Measurements from ENCODE around the gene SUPT3H. TPM values are rescaled to one million over a fixed set of nuclear protein-coding genes. Genes with fewer than 3 reads are reported as not detected.

SUPT3H gene
- total and polyA plus RNA-seq, 2 of the 13 experiments (the other 11 are each of a cell fraction or from before 2014, with no cell fraction given): 11.9 to 36.1 TPM

DNA sequence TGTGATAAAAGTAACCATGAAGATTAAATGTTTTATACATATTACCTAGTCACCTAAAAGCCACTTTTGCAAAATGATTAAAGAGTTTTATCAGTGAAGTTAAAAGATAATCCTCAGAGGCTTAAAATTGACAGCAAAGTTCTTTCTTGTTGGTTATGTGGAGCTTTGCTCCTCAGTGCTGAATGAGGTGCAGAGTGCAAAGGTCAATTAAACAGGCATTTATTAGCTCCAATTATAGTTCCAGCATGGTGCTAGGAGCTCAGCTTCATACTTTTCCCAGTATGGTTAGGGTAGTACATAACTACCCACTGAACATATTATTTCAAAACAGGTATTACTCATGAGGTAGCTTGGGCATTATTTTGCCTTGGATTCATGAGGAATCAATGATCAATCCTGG, 463.6 kb downstream of the SUPT3H start (continued):
- no peak for TF ChIP-seq JARID2 (CRISPR knock-in tag; IDR thresholded peaks at IDR 0.05; ENCODE audit: insufficient replicate concordance)
- no peak for TF ChIP-seq ZNF282 (IDR thresholded peaks at IDR 0.05; ENCODE audit: partially characterized antibody)

- no TSS peak for BruUV-seq (replicated peaks)
- no peaks in the 10 kb centered on the region for H3K27me3 ChIP-seq (ENCODE audit: control insufficient read depth in 1 of 2, insufficient read depth in 2 of 2, low read length in 2 of 2)
- H2AFZ ChIP-seq (ENCODE audit: low read length): no peak overlapping the region
- ChIA-PET CTCF (ENCODE audit: low intra/inter-chr PET ratio, low total read pairs) (no interaction called here), POLR2A (no interaction called here)
- no peak for TF ChIP-seq ARID3A (IDR thresholded peaks at IDR 0.05; ENCODE audit: low read depth, low read length)
- TF ChIP-seq, protein P1, sequence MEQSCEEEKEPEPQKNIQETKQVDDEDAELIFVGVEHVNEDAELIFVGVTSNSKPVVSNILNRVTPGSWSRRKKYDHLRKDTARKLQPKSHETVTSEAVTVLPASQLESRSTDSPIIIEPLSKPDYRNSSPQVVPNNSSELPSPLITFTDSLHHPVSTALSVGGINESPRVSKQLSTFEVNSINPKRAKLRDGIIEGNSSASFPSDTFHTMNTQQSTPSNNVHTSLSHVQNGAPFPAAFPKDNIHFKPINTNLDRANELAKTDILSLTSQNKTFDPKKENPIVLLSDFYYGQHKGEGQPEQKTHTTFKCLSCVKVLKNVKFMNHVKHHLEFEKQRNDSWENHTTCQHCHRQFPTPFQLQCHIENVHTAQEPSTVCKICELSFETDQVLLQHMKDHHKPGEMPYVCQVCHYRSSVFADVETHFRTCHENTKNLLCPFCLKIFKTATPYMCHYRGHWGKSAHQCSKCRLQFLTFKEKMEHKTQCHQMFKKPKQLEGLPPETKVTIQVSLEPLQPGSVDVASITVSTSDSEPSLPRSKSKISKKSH (CRISPR knock-in tag; IDR thresholded peaks at IDR 0.05; ENCODE audit: borderline replicate concordance): no peak
- TF ChIP-seq MYC (CRISPR knock-in tag; IDR thresholded peaks at IDR 0.05; ENCODE audit: borderline replicate concordance): no peak
- TF ChIP-seq POGZ (CRISPR knock-in tag; IDR thresholded peaks at IDR 0.05): no peak
- TF ChIP-seq ZKSCAN1 (IDR thresholded peaks at IDR 0.05; ENCODE audit: low read length): no peak
- TF ChIP-seq ZNF660 (CRISPR knock-in tag; IDR thresholded peaks at IDR 0.05; ENCODE audit: borderline replicate concordance, low read depth): no peak
- no peak for TF ChIP-seq CC2D1A (CRISPR knock-in tag; IDR thresholded peaks at IDR 0.05)
- TF ChIP-seq ZNF75D (CRISPR knock-in tag; IDR thresholded peaks at IDR 0.05; ENCODE audit: borderline replicate concordance): no peak
- TF ChIP-seq ZBTB8A (CRISPR knock-in tag; IDR thresholded peaks at IDR 0.05; ENCODE audit: borderline replicate concordance, low read depth): no peak
- TF ChIP-seq ZSCAN21 (CRISPR knock-in tag; IDR thresholded peaks at IDR 0.05; ENCODE audit: borderline replicate concordance): no peak
- TF ChIP-seq ZNF484 (CRISPR knock-in tag; IDR thresholded peaks at IDR 0.05; ENCODE audit: borderline replicate concordance, low read depth): no peak
- TF ChIP-seq ZNF3 (CRISPR knock-in tag; IDR thresholded peaks at IDR 0.05): no peak
- TF ChIP-seq, protein P2, sequence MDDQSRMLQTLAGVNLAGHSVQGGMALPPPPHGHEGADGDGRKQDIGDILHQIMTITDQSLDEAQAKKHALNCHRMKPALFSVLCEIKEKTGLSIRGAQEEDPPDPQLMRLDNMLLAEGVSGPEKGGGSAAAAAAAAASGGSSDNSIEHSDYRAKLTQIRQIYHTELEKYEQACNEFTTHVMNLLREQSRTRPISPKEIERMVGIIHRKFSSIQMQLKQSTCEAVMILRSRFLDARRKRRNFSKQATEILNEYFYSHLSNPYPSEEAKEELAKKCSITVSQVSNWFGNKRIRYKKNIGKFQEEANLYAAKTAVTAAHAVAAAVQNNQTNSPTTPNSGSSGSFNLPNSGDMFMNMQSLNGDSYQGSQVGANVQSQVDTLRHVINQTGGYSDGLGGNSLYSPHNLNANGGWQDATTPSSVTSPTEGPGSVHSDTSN (CRISPR knock-in tag; IDR thresholded peaks at IDR 0.05; ENCODE audit: borderline replicate concordance): no peak
- TF ChIP-seq TP53 (CRISPR knock-in tag; conservative IDR thresholded peaks at IDR 0.05): no peak
- FAIRE-seq: no peak
- H3K4me3 ChIP-seq (replicated peaks in 1 of 3; ENCODE audit: insufficient read depth in 1 of 3, low read depth in 2 of 3, low read length in 3 of 3): no peak overlapping the region
- H3K27ac ChIP-seq (ENCODE audit: extremely low read length, insufficient read depth, low read length): no peak overlapping the region
- WGBS (ENCODE audit: low lambda C conversion rate): 82% methylated on average over 2 of the region's 2 CpGs
- H3K9me3 ChIP-seq (ENCODE audit: low read length): no peaks in the 10 kb centered on the region
- no peaks in the 10 kb centered on the region for H3K36me3 ChIP-seq (replicated peaks in 1 of 2; ENCODE audit: control insufficient read depth in 1 of 2, insufficient read depth in 2 of 2, low read length in 2 of 2)
- H4K20me1 ChIP-seq (ENCODE audit: insufficient read depth, low read length): no peaks in the 10 kb centered on the region
- no peak overlapping the region for H3K9ac ChIP-seq (ENCODE audit: insufficient read depth, low read depth, low read length)
- no peak overlapping the region for H3K4me2 ChIP-seq (ENCODE audit: low read depth, low read length)
- no peak for DNase-seq (ENCODE audit: low spot score)
- in situ Hi-C loops (cut with HindIII; ENCODE audit: extremely low pct_ligation_motif_present, low pct_unique_long_range_greater_than_20kb) (no loop called here), intact Hi-C loops (cut with micrococcal nuclease; ENCODE audit: unreplicated experiment) (no loop called here)
- no peaks in the 10 kb centered on the region for H3K79me2 ChIP-seq (ENCODE audit: insufficient read depth, low read length)
- no peaks in the 10 kb centered on the region for H3K4me1 ChIP-seq (ENCODE audit: insufficient read depth, low read length)
- no peak for ATAC-seq
These were observed 471.0 kb downstream of the SUPT3H start for GRCh38 chr6:44906761-44907160.

All from HepG2 (cell line).